ENCODE measurements around the gene TMEM40. TPM values are rescaled to one million over a fixed set of nuclear protein-coding genes. Genes with fewer than 3 reads are reported as not detected.
"Not testable (repeated sequence)": the region's sequence is repeated elsewhere in the genome, so short reads cannot be mapped to it uniquely, and the experiment has no call there.

Gene TMEM40
- total RNA-seq, 4 donors from 2014 or later, result not detected

- no peak for DNase-seq (ENCODE audit: low spot score in 2 of 2)
- Histone ChIP-seq H3K36me3 (no peaks in the 10 kb centered on the region), H3K4me3 (no peak overlapping the region), H3K27ac (no peak overlapping the region), H3K27me3 (no peaks in the 10 kb centered on the region), H3K9me3 (no peaks in the 10 kb centered on the region), H3K4me1 (peaks cover 0 to 12% (median 0%) of the 10 kb centered on the region in 4 donors)
- 64 to 78% methylated on average over 3 of the region's 3 CpGs for WGBS, 2 donors
- TF ChIP-seq CTCF (IDR thresholded peaks at IDR 0.05), result no peak
- TF ChIP-seq POLR2A (IDR thresholded peaks at IDR 0.05), result no peak
- no peak for TF ChIP-seq EP300 (IDR thresholded peaks at IDR 0.05)
Observed at GRCh38 chr3:12727481-12727880, 31.6 kb downstream of the TMEM40 start.

DNA sequence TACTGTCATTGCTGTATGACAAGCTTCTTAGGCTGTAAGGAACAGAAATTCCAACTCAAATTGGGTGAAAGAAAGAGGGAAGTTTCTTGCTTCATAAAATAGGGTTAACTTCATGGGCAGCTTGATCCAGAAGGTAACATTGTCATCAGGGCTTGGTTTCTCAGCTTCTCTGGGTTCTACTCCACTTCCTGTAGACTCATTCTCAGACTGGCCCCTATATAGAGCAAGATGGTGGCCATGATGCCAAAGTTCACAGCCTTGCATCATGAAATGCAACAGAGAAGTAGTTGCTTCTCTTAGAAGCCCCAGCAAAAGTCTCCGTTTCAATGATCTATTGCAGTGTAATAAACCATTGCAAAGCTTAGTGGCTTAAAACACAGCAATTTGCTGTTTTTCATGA lies 33.6 kb downstream of the TMEM40 start:
- 72 to 74% methylated on average over 1 of the region's 1 CpG for WGBS, 2 donors
- Histone ChIP-seq H3K4me1 (peaks cover 0 to 12% (median 0%) of the 10 kb centered on the region in 4 donors), H3K4me3 (no peak overlapping the region), H3K9me3 (no peaks in the 10 kb centered on the region), H3K36me3 (no peaks in the 10 kb centered on the region), H3K27me3 (no peaks in the 10 kb centered on the region), H3K27ac (no peak overlapping the region)
- no peak for TF ChIP-seq CTCF (IDR thresholded peaks at IDR 0.05)
- no peak for TF ChIP-seq POLR2A (IDR thresholded peaks at IDR 0.05)
- TF ChIP-seq EP300 (IDR thresholded peaks at IDR 0.05), result no peak
- DNase-seq (ENCODE audit: low spot score in 2 of 2), result no peak

DNA sequence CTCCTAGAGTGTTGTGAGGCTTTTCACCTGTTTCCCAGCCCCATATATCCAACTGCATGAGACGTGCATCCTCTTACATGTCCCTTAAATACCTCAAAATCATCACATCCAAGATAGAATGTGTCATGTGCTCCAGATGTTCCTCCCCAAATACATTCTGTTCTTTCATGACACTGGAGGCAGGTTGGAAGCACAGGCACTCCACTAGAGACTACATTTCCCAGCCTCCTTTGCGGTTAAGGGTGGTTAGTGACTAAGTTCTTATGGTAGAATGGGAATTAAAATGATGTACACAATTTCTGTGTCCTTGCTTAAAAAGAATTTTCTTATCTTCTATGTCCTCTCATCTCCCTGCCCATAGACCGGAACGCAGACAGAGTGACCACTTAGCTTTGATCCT lies 34.3 kb downstream of the TMEM40 start:
- no peaks in the 10 kb centered on the region for H3K36me3 ChIP-seq
- H3K27me3 ChIP-seq, result no peaks in the 10 kb centered on the region
- no peaks in the 10 kb centered on the region for H3K9me3 ChIP-seq
- no peak for TF ChIP-seq EP300 (IDR thresholded peaks at IDR 0.05)
- no peak for TF ChIP-seq CTCF (IDR thresholded peaks at IDR 0.05)
- no peak for TF ChIP-seq POLR2A (IDR thresholded peaks at IDR 0.05)
- peaks cover 0 to 19% (median under 1%) of the 10 kb centered on the region in 4 donors for H3K4me1 ChIP-seq
- DNase-seq (ENCODE audit: low spot score in 2 of 2), result no peak
- H3K4me3 ChIP-seq, result no peak overlapping the region
- 91 to 93% methylated on average over 4 of the region's 4 CpGs for WGBS, 2 donors
- no peak overlapping the region for H3K27ac ChIP-seq

DNA sequence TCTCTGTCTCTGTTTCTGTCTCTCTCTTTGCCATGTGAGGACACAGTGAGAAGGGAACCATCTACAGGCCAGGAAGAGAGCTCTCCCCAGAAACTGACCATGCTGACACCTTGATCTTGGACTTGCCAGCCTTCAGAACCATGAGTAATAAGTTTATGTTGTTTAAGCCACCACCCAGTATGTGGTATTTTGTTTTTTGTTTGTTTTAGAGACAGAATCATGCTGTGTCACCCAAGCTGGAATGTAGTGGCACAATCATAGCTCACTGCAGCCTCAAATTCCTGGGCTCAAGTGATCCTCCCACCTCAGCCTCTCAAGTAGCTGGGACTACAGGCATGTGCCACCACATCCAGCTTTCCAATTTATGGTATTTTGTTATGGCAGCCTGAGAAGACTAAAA lies 35.7 kb downstream of the TMEM40 start:
- not testable (repeated sequence) for DNase-seq (ENCODE audit: low spot score in 2 of 2); H3K27ac ChIP-seq; H3K4me3 ChIP-seq; H3K36me3 ChIP-seq; H3K9me3 ChIP-seq; H3K27me3 ChIP-seq
- H3K4me1 ChIP-seq, result peaks cover 0 to 12% (median 3%) of the 10 kb centered on the region in 4 donors

GRCh38 chr3:12722226-12722625 lies 36.8 kb downstream of the TMEM40 start:
- Histone ChIP-seq H3K36me3 (no peaks in the 10 kb centered on the region), H3K27ac (no peak overlapping the region), H3K9me3 (no peaks in the 10 kb centered on the region), H3K4me3 (no peak overlapping the region), H3K4me1 (peaks cover 0 to 10% (median 3%) of the 10 kb centered on the region in 4 donors), H3K27me3 (no peaks in the 10 kb centered on the region)
- WGBS, 2 donors, result 58 to 65% methylated on average over 3 of the region's 3 CpGs
- DNase-seq (ENCODE audit: low spot score in 2 of 2), result no peak
- TF ChIP-seq CTCF (IDR thresholded peaks at IDR 0.05) (no peak), POLR2A (IDR thresholded peaks at IDR 0.05) (no peak), EP300 (IDR thresholded peaks at IDR 0.05) (no peak)
